ENCODE measurements around the gene IL24. TPM values are rescaled to one million over a fixed set of nuclear protein-coding genes. Genes with fewer than 3 reads are reported as not detected.

The IL24 gene
- polyA plus RNA-seq, 1 of the 3 experiments (the other 2 are of a cell fraction) = 0.03 TPM

GRCh38 chr1:206944703-206945102, 47.5 kb downstream of the IL24 start:
- DNase-seq = no peak
- H3F3A ChIP-seq (replicated peaks; ENCODE audit: insufficient read depth) = no peaks in the 10 kb centered on the region
- H3K36me3 ChIP-seq (replicated peaks in 1 of 2; ENCODE audit: control insufficient read depth in 1 of 2, insufficient read depth in 2 of 2, low read length in 1 of 2) = no peaks in the 10 kb centered on the region
- ChIA-PET CTCF (no interaction called here), POLR2A (no interaction called here)
- H3K9me2 ChIP-seq = no peaks in the 10 kb centered on the region
- H3K9me3 ChIP-seq = no peaks in the 10 kb centered on the region
- no peak overlapping the region for H3K4me2 ChIP-seq
- H3K4me1 ChIP-seq (ENCODE audit: control insufficient read depth in 1 of 2, insufficient read depth in 2 of 2, low read depth in 1 of 2, low read length in 1 of 2) = no peaks in the 10 kb centered on the region
- no peaks in the 10 kb centered on the region for H4K20me1 ChIP-seq (ENCODE audit: insufficient read depth)
- no peak overlapping the region for H3K27ac ChIP-seq (ENCODE audit: low read depth in 2 of 2, low read length in 1 of 2)
- TF ChIP-seq FOXM1 (IDR thresholded peaks at IDR 0.05; ENCODE audit: low read depth) = no peak
- TF ChIP-seq YY1 (IDR thresholded peaks at IDR 0.05; ENCODE audit: low read depth) = no peak
- TF ChIP-seq MEF2A (IDR thresholded peaks at IDR 0.05; ENCODE audit: borderline replicate concordance, low read depth) = no peak
- no peak for TF ChIP-seq USF1 (IDR thresholded peaks at IDR 0.05; ENCODE audit: borderline replicate concordance, low read depth)
- TF ChIP-seq POLR2AphosphoS5 (IDR thresholded peaks at IDR 0.05; ENCODE audit: low read depth, low read length) = no peak
- no peak for TF ChIP-seq TCF12 (IDR thresholded peaks at IDR 0.05)
- TF ChIP-seq ELF1 (IDR thresholded peaks at IDR 0.05) = no peak
- no peak for TF ChIP-seq PBX3 (IDR thresholded peaks at IDR 0.05)
- TF ChIP-seq NFIC (IDR thresholded peaks at IDR 0.05; ENCODE audit: borderline replicate concordance) = no peak
- no peak for TF ChIP-seq CTCF (IDR thresholded peaks at IDR 0.05)
- no peak for TF ChIP-seq MXI1 (IDR thresholded peaks at IDR 0.05; ENCODE audit: low read depth, low read length)
- no peak for TF ChIP-seq REST (IDR thresholded peaks at IDR 0.05; ENCODE audit: low read depth, low read length)
- no peak for TF ChIP-seq FOSL2 (IDR thresholded peaks at IDR 0.05; ENCODE audit: borderline replicate concordance, low read depth)
- 35% methylated on average over 5 of the region's 5 CpGs for WGBS (ENCODE audit: low lambda C conversion rate)
- peaks cover 52% of the 10 kb centered on the region; the same call in 1 of the 2 replicates for H3K27me3 ChIP-seq (ENCODE audit: insufficient read depth)
- H2AFZ ChIP-seq (ENCODE audit: low read depth) = no peak overlapping the region
- no peaks in the 10 kb centered on the region for H3K79me2 ChIP-seq (ENCODE audit: insufficient read depth)
- no peak overlapping the region for H3K4me3 ChIP-seq (ENCODE audit: low read depth in 2 of 2, low read length in 1 of 2)
- no peak overlapping the region for H3K9ac ChIP-seq

Data from SK-N-SH (cell line).